Stimulated activated naive CD8-positive, alpha-beta T cell treated with anti-CD3 and anti-CD28 coated beads, Interleukin-15, Interleukin-2, amounts not matched to agents 100 U/mL and 50 U/mL, for 24 hours (primary cell): ENCODE results near the gene BAIAP3.

Experiments
- ATAC-seq: fragments of 150-1000 bp; cut with Tn5 transposase; one replicate; pipeline ENCODE4 v1.10.0; 2021
- DNase-seq: peaks from one replicate; pipeline ENCODE4 v3.0.0; 2021

BAIAP3 gene

GRCh38 chr16:1299012-1299867 lies 34.2 kb upstream of the BAIAP3 start:
- DNase-seq, result no peak
- ATAC-seq, result no peak

GRCh38 chr16:1299868-1300203 lies 33.6 kb upstream of the BAIAP3 start:
- ATAC-seq (no peak), DNase-seq (no peak)

- DNase-seq, result peak; percentile 87
- ATAC-seq, result peak; percentile 51
Observed at GRCh38 chr16:1300664-1301476, 32.6 kb upstream of the BAIAP3 start.

GRCh38 chr16:1301562-1301961 lies 31.9 kb upstream of the BAIAP3 start:
- ATAC-seq, result no peak
- no peak for DNase-seq

GRCh38 chr16:1305823-1306222 lies 27.6 kb upstream of the BAIAP3 start:
- ATAC-seq (no peak), DNase-seq (peak; percentile 57)

- ATAC-seq (no peak), DNase-seq (no peak)
Observed at GRCh38 chr16:1306334-1306733, 27.1 kb upstream of the BAIAP3 start.

GRCh38 chr16:1308036-1308976 lies 25.1 kb upstream of the BAIAP3 start:
- DNase-seq, result no peak
- no peak for ATAC-seq

- ATAC-seq (peak; percentile 81), DNase-seq (peak; percentile 98)
Observed at GRCh38 chr16:1308977-1309885, 24.2 kb upstream of the BAIAP3 start, which contains the start of gene UBE2I. UBE2I (plus strand) TSS chr16:1309636; CDS start chr16:1314031, 4,395 bp downstream.

GRCh38 chr16:1309888-1310831 lies 23.3 kb upstream of the BAIAP3 start:
- peak; percentile 65 for DNase-seq
- ATAC-seq, result peak; percentile 8

- ATAC-seq (no peak), DNase-seq (no peak)
Observed at GRCh38 chr16:1310832-1311200, 22.6 kb upstream of the BAIAP3 start.

GRCh38 chr16:1311212-1311737 lies 22.2 kb upstream of the BAIAP3 start:
- ATAC-seq (no peak), DNase-seq (no peak)

- DNase-seq (no peak), ATAC-seq (no peak)
Observed at GRCh38 chr16:1311738-1312466, 21.5 kb upstream of the BAIAP3 start.

GRCh38 chr16:1312467-1312816 lies 21.0 kb upstream of the BAIAP3 start:
- no peak for DNase-seq
- ATAC-seq, result no peak

- no peak for ATAC-seq
- no peak for DNase-seq
Observed at GRCh38 chr16:1312903-1313302, 20.5 kb upstream of the BAIAP3 start.

GRCh38 chr16:1313721-1314369 lies 19.6 kb upstream of the BAIAP3 start:
- DNase-seq, result no peak
- ATAC-seq, result no peak

GRCh38 chr16:1314399-1315068 lies 18.9 kb upstream of the BAIAP3 start:
- ATAC-seq, result no peak

GRCh38 chr16:1315081-1316032 lies 18.1 kb upstream of the BAIAP3 start:
- ATAC-seq (no peak), DNase-seq (no peak)

More at GRCh38 chr16:1314399-1315068, 18.9 kb upstream of the BAIAP3 start:
- DNase-seq, result no peak
